ENCODE data around the gene ZNF358. TPM values are rescaled to one million over a fixed set of nuclear protein-coding genes. Genes with fewer than 3 reads are reported as not detected.
A peak's percentile ranks its signal among the peaks of the same experiment; 100 is the strongest.

The ZNF358 gene
- total RNA-seq, 1 donor from 2014 or later, result 67.1 TPM

DNA sequence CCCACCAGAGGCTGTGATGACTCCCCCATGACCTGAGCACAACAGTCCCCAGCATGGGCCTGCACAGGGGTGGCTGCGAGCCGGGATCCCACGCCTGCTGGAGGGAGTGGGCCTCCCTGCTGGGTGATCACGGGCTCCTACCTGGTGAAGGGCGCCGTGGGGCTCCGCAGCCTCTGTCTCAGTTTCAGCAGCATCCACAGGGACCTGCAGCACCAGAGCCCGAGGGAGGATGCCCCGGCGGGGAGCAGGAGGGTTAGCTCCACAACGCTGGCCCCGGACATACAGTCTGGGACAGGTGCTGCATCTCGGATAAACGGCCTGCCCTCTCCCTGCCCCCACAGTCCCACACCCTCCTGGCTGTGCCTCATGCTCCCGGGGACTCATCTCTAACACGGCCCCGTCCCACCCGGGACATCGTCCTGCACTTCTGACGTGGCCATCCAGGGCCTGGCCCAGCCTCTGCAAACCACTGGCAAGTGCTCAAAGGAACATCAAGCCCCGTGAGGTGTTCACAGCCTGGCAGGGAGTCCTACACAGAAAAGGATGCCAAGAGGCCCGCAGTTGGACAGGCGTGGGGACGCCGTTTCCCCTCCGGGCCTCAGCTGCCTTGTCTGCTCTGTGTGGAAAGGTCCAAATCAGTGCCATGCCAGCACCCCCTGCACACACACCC, 37.6 kb upstream of the ZNF358 start:
- no peak for DNase-seq (ENCODE audit: extremely low spot score, unreplicated experiment)
- H3K4me3 Mint-ChIP-seq, result no peak overlapping the region
- TF ChIP-seq, protein P1, sequence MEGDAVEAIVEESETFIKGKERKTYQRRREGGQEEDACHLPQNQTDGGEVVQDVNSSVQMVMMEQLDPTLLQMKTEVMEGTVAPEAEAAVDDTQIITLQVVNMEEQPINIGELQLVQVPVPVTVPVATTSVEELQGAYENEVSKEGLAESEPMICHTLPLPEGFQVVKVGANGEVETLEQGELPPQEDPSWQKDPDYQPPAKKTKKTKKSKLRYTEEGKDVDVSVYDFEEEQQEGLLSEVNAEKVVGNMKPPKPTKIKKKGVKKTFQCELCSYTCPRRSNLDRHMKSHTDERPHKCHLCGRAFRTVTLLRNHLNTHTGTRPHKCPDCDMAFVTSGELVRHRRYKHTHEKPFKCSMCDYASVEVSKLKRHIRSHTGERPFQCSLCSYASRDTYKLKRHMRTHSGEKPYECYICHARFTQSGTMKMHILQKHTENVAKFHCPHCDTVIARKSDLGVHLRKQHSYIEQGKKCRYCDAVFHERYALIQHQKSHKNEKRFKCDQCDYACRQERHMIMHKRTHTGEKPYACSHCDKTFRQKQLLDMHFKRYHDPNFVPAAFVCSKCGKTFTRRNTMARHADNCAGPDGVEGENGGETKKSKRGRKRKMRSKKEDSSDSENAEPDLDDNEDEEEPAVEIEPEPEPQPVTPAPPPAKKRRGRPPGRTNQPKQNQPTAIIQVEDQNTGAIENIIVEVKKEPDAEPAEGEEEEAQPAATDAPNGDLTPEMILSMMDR (conservative IDR thresholded peaks at IDR 0.05), result no peak
- no peak overlapping the region for H3K27ac Mint-ChIP-seq
- no peaks in the 10 kb centered on the region for H3K27me3 Mint-ChIP-seq
- H3K36me3 Mint-ChIP-seq, result no peaks in the 10 kb centered on the region
- H3K9me3 Mint-ChIP-seq, result no peaks in the 10 kb centered on the region
- H3K4me1 Mint-ChIP-seq (ENCODE audit: unreplicated experiment), result peaks cover 14% of the 10 kb centered on the region

DNA sequence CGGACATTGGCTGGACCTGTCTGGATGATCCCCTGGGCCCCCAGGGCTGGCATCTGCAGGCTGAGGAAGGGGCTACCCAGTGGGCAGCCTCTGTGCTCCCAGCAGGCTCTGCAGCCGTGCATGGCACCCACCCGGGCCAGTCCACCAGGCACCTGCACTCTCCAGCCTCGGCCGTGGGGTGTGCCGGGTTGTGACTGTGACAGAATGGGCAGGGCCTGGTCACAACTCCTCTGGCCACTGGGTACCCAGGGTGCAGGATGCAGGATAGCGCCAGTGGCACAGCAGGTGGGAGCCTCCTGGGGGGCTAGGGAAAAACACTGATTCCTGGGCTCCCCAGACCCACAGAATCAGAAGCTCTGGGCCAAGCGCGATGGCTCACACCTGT, 37.1 kb upstream of the ZNF358 start:
- no peak overlapping the region for H3K4me3 Mint-ChIP-seq
- no peak for DNase-seq (ENCODE audit: extremely low spot score, unreplicated experiment)
- peaks cover 16% of the 10 kb centered on the region for H3K4me1 Mint-ChIP-seq (ENCODE audit: unreplicated experiment)
- H3K27ac Mint-ChIP-seq, result no peak overlapping the region
- TF ChIP-seq, protein P1 (conservative IDR thresholded peaks at IDR 0.05), result no peak
- H3K9me3 Mint-ChIP-seq, result no peaks in the 10 kb centered on the region
- no peaks in the 10 kb centered on the region for H3K36me3 Mint-ChIP-seq
- H3K27me3 Mint-ChIP-seq, result no peaks in the 10 kb centered on the region

DNA sequence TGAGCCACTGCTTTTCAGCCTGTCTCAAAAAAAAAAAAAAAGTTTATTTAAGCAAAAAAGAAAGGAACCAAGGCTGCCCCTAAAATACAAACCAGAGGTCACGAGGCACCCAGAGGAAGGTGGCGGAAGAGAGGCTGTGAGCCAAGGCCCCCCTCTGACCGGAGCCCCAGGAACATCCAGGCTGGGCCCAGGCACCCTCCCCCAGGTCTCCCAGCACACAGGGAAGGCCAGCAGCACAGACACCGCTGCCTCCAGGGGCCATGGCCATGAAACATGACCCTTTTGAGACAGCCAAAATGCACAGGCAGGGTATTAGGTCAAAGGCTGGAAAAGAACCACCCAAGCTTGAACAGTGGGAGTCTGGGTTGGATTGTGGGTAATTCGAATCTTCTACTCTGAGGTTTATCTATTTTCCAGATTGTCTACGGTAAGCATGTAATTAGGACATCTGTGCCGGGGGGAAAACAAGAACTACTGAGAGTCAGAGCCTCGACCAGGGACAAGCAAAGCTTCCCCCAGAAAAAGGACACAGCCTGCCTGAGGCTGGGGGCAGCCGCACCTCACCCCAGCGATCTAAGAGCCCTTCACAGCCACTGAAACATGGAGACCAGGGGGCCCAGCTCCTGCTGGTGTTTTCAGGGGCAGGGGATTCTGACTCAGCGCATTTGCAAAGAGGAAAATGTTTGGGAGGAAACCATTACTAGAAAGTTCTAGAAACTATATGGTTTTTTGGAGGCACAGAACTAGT, 35.5 kb upstream of the ZNF358 start:
- H3K36me3 Mint-ChIP-seq, result no peaks in the 10 kb centered on the region
- TF ChIP-seq, protein P1 (conservative IDR thresholded peaks at IDR 0.05), result no peak
- H3K4me3 Mint-ChIP-seq, result peak overlapping the region; percentile 52
- no peaks in the 10 kb centered on the region for H3K9me3 Mint-ChIP-seq
- DNase-seq (ENCODE audit: extremely low spot score, unreplicated experiment), result no peak
- peak overlapping the region; percentile 86 for H3K27ac Mint-ChIP-seq
- H3K27me3 Mint-ChIP-seq, result no peaks in the 10 kb centered on the region
- peaks cover 16% of the 10 kb centered on the region for H3K4me1 Mint-ChIP-seq (ENCODE audit: unreplicated experiment)

DNA sequence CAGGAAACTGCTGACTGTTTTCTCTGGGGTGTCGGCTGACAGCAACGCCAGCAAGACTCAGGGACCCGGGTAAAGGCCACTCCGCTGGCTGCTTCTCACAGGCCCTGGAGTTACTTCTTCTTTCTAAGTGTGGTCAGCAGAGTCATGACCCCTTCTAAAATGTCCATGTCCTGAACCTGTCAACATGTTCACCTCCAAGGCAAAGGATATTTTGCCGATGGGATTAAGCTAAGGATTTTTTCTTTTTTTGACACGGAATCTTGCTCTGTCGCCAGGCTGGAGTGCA, 35.0 kb upstream of the ZNF358 start:
- TF ChIP-seq, protein P1 (conservative IDR thresholded peaks at IDR 0.05), result no peak
- H3K27ac Mint-ChIP-seq, result no peak overlapping the region

DNA sequence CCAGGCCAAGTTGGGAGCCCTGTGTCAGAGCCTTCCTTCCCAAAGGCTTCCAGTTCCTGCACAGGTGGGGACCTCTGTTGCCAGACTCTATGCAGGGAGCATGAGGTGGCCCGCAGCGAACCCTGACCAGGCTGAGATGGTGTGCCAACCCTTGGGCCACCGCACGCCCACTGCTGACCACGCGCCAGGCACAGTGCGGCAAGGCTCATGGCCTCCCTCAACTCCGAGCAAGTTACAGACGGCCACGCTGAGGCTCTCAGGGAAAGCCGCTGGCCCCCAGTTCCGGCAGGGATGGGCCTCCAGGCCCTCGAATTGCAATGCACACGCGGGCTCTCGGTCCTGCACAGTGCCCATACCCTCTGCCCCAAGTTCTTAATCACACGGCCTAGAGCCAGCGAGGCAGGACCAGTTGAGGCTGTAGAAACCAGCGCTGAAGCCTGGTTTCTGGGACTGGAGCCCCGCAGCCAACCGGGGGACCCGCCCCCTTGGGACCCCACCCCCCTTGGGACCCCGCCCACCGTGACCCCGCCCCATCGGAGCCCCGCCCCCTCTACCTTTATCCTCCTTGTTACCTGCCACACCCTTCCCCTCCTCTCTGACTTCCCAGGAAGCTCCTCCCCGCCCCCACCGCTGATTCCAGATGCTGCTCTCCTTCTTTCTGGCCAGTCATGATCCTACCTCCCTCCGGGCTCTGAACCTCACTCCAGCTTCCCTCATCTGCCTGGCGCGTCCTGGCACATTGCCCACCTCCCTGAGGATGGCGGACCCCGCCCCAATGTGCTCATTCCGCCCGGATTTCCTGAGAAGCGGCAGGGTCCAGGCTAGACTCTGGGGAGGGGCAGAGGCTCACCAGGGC, 33.1 kb upstream of the ZNF358 start:
- Mint-ChIP-seq H3K27ac (peak overlapping the region; percentile 74), H3K27me3 (no peaks in the 10 kb centered on the region), H3K4me3 (no peak overlapping the region), H3K4me1 (ENCODE audit: unreplicated experiment) (peaks cover 16% of the 10 kb centered on the region), H3K36me3 (no peaks in the 10 kb centered on the region), H3K9me3 (no peaks in the 10 kb centered on the region)
- no peak for DNase-seq (ENCODE audit: extremely low spot score, unreplicated experiment)
- TF ChIP-seq, protein P1 (conservative IDR thresholded peaks at IDR 0.05), result no peak

More for the DNA sequence above, 35.0 kb upstream of the ZNF358 start:
- no peak for DNase-seq (ENCODE audit: extremely low spot score, unreplicated experiment)
- peaks cover 16% of the 10 kb centered on the region for H3K4me1 Mint-ChIP-seq (ENCODE audit: unreplicated experiment)
- no peak overlapping the region for H3K4me3 Mint-ChIP-seq
- no peaks in the 10 kb centered on the region for H3K27me3 Mint-ChIP-seq
- no peaks in the 10 kb centered on the region for H3K9me3 Mint-ChIP-seq
- no peaks in the 10 kb centered on the region for H3K36me3 Mint-ChIP-seq
